Testis (tissue), 2 donors: Measurements from ENCODE around the gene BRD4.

Experiments
- POLR2A ChIP-seq: fragments of 450-650 bp; IDR thresholded peaks from one replicate; pipeline ENCODE4 v1.6.1; 2017; ENCODE audit warnings: antibody characterized with exemption, mild to moderate bottlenecking, moderate library complexity
- TF ChIP-seq, protein P1 (sequence below), 3 experiments: fragments of 450-650 bp in 2 of 3; fragments of 200-600 bp in 1 of 3; sonication (generic) in 1 of 3; IDR thresholded peaks; one replicate each; pipeline ENCODE4 v1.5.1; 2016 to 2019; ENCODE audit warnings: antibody characterized with exemption in 3 of 3, mild to moderate bottlenecking in 2 of 3, moderate library complexity in 1 of 3

DNA sequence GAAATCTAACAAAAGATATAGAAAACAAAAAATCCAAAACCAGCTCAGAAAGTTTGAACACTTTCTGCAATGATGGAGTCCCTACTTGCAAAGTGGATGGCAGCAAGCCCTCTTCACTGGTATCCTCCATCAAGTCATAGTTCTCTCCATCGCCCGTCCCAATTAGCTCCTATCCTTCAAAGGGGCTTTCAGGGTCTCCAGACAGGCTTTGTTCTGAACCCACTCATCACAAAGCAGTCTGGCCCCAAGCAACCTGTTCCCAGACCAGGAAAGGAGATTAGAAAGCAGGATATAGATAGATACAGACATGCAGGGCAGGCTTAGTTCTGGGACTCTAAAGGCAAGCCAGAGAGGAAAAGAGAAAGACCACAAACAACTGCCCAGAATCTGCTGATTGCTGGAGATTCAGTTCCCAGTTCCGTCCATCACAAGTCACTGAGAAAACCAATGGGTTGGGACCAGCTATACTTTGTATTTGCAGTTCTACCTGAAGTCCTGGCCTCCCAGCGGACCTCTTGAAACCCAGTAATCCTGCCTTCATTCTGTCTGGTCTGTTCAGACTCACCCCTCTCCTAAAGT lies 52.9 kb downstream of the BRD4 start:
- TF ChIP-seq POLR2A = no peak
- TF ChIP-seq, protein P1, sequence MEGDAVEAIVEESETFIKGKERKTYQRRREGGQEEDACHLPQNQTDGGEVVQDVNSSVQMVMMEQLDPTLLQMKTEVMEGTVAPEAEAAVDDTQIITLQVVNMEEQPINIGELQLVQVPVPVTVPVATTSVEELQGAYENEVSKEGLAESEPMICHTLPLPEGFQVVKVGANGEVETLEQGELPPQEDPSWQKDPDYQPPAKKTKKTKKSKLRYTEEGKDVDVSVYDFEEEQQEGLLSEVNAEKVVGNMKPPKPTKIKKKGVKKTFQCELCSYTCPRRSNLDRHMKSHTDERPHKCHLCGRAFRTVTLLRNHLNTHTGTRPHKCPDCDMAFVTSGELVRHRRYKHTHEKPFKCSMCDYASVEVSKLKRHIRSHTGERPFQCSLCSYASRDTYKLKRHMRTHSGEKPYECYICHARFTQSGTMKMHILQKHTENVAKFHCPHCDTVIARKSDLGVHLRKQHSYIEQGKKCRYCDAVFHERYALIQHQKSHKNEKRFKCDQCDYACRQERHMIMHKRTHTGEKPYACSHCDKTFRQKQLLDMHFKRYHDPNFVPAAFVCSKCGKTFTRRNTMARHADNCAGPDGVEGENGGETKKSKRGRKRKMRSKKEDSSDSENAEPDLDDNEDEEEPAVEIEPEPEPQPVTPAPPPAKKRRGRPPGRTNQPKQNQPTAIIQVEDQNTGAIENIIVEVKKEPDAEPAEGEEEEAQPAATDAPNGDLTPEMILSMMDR (IDR thresholded peaks at IDR 0.05) = no peak
